ENCODE results near the gene CD86. TPM values are rescaled to one million over a fixed set of nuclear protein-coding genes. Genes with fewer than 3 reads are reported as not detected.

CD86 gene
- total and polyA plus RNA-seq, 4 donors = 1.7 to 4.0 (median 2.6) TPM

DNA sequence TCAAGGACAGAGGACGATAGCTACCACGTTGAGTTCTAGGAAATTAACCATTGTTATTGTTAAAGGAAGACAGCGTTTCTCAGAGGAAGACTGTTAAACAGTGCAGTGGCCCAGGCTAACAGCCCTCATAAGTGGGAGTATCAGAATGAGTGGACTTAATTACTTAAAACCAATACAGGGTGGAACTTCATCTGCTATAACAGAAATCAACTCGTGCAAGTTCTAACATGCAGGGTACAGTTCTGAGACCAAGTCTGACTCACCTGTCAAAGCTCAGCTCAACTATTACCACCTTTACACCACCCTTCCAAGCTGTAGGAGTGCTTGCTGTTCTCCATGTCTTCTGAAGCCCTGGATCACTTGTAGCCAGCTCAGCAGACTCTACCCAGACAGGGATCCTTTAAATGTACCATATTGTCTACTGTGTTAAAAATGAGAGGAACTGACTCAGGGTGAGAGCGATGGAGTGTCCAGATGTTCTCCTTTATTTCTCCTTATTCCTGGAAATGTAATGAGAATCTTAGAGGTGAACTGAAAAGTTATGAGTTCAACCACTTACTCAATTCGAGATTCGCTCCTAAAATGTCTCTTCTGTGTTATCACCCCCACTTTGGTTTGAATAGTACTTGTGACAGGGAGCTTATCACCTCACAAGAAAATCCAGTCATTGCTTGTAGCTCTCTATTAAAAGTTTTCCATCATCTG is 26.5 kb downstream of the CD86 start:
- no peak for DNase-seq (ENCODE audit: low spot score)
- Histone ChIP-seq H3K4me1 (ENCODE audit: control insufficient read depth in 4 of 4, insufficient read depth in 4 of 4, low read length in 3 of 4) (peaks cover 0 to 8% (median 3%) of the 10 kb centered on the region in 4 donors), H3K9ac (ENCODE audit: low read depth in 1 of 2, low read length in 2 of 2) (no peak overlapping the region), H3K4me3 (ENCODE audit: low read depth in 1 of 3, low read length in 3 of 3) (no peak overlapping the region), H3K27me3 (ENCODE audit: control insufficient read depth in 4 of 4, insufficient read depth in 4 of 4, low read length in 3 of 4) (no peaks in the 10 kb centered on the region), H3K9me3 (ENCODE audit: control insufficient read depth in 4 of 4, low read length in 3 of 4) (no peaks in the 10 kb centered on the region), H3K36me3 (ENCODE audit: control insufficient read depth in 4 of 4, insufficient read depth in 3 of 4, low read depth in 1 of 4, low read length in 3 of 4) (no peaks in the 10 kb centered on the region), H3K27ac (ENCODE audit: low read depth in 1 of 2, low read length in 2 of 2) (no peak overlapping the region)
- WGBS = 74% methylated on average over 7 of the region's 7 CpGs
- TF ChIP-seq, protein P1, sequence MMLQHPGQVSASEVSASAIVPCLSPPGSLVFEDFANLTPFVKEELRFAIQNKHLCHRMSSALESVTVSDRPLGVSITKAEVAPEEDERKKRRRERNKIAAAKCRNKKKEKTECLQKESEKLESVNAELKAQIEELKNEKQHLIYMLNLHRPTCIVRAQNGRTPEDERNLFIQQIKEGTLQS (IDR thresholded peaks at IDR 0.05) = no peak
- TF ChIP-seq, protein P2, sequence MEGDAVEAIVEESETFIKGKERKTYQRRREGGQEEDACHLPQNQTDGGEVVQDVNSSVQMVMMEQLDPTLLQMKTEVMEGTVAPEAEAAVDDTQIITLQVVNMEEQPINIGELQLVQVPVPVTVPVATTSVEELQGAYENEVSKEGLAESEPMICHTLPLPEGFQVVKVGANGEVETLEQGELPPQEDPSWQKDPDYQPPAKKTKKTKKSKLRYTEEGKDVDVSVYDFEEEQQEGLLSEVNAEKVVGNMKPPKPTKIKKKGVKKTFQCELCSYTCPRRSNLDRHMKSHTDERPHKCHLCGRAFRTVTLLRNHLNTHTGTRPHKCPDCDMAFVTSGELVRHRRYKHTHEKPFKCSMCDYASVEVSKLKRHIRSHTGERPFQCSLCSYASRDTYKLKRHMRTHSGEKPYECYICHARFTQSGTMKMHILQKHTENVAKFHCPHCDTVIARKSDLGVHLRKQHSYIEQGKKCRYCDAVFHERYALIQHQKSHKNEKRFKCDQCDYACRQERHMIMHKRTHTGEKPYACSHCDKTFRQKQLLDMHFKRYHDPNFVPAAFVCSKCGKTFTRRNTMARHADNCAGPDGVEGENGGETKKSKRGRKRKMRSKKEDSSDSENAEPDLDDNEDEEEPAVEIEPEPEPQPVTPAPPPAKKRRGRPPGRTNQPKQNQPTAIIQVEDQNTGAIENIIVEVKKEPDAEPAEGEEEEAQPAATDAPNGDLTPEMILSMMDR (IDR thresholded peaks at IDR 0.05; ENCODE audit: low read depth, low read length, missing input control) = no peak
- TF ChIP-seq RAD21 (IDR thresholded peaks at IDR 0.05) = no peak
- TF ChIP-seq, protein P3, sequence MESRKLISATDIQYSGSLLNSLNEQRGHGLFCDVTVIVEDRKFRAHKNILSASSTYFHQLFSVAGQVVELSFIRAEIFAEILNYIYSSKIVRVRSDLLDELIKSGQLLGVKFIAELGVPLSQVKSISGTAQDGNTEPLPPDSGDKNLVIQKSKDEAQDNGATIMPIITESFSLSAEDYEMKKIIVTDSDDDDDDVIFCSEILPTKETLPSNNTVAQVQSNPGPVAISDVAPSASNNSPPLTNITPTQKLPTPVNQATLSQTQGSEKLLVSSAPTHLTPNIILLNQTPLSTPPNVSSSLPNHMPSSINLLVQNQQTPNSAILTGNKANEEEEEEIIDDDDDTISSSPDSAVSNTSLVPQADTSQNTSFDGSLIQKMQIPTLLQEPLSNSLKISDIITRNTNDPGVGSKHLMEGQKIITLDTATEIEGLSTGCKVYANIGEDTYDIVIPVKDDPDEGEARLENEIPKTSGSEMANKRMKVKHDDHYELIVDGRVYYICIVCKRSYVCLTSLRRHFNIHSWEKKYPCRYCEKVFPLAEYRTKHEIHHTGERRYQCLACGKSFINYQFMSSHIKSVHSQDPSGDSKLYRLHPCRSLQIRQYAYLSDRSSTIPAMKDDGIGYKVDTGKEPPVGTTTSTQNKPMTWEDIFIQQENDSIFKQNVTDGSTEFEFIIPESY (IDR thresholded peaks at IDR 0.05) = no peak
- no peak for TF ChIP-seq EGR1 (IDR thresholded peaks at IDR 0.05; ENCODE audit: low read depth in 2 of 2)
- TF ChIP-seq HNF4A (conservative IDR thresholded peaks at IDR 0.05) = no peak
- TF ChIP-seq JUND (IDR thresholded peaks at IDR 0.05) = no peak
- no peak for TF ChIP-seq TAF1 (conservative IDR thresholded peaks at IDR 0.05)
- TF ChIP-seq FOXA1 (IDR thresholded peaks at IDR 0.05) = no peak
- TF ChIP-seq FOXA2 (IDR thresholded peaks at IDR 0.05) = no peak
- TF ChIP-seq GABPA (IDR thresholded peaks at IDR 0.05 in 1 of 2, conservative IDR thresholded peaks at IDR 0.05 in 1 of 2) = no peak
- TF ChIP-seq, protein P4, sequence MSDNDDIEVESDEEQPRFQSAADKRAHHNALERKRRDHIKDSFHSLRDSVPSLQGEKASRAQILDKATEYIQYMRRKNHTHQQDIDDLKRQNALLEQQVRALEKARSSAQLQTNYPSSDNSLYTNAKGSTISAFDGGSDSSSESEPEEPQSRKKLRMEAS (IDR thresholded peaks at IDR 0.05) = no peak
- no peak for TF ChIP-seq RXRA (IDR thresholded peaks at IDR 0.05)
- no peak for TF ChIP-seq NR2F2 (IDR thresholded peaks at IDR 0.05)

DNA sequence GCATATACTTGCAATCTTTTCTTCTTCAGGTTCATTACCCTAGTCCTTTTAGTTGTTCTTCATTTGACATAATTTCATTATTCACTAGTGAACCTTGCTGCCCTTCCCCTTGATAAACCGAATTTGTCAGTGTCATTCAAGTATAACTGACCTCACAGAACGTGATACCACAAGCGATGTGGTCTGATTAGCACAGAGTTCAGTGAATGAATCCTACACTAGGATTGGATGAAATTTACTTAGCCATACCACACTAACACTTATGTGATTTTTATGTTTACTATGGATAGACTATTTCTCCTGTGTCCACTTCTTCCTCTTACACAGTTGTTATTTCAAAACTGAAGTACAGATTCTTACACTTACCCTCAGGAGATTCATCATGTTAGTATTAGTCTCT is 27.2 kb downstream of the CD86 start:
- no peaks in the 10 kb centered on the region for H3K27me3 ChIP-seq (ENCODE audit: control insufficient read depth in 4 of 4, insufficient read depth in 4 of 4, low read length in 3 of 4)
- WGBS = 74% methylated on average over 3 of the region's 3 CpGs
- H3K36me3 ChIP-seq (ENCODE audit: control insufficient read depth in 4 of 4, insufficient read depth in 3 of 4, low read depth in 1 of 4, low read length in 3 of 4) = no peaks in the 10 kb centered on the region
- H3K9ac ChIP-seq (ENCODE audit: low read depth in 1 of 2, low read length in 2 of 2) = no peak overlapping the region
- H3K4me3 ChIP-seq (ENCODE audit: low read depth in 1 of 3, low read length in 3 of 3) = no peak overlapping the region
- no peak for DNase-seq (ENCODE audit: low spot score)
- peaks cover 0 to 2% (median 0%) of the 10 kb centered on the region in 4 donors for H3K4me1 ChIP-seq (ENCODE audit: control insufficient read depth in 4 of 4, insufficient read depth in 4 of 4, low read length in 3 of 4)
- H3K27ac ChIP-seq (ENCODE audit: low read depth in 1 of 2, low read length in 2 of 2) = no peak overlapping the region
- TF ChIP-seq FOXA2 (IDR thresholded peaks at IDR 0.05) (no peak), SP1 (IDR thresholded peaks at IDR 0.05) (no peak), EGR1 (IDR thresholded peaks at IDR 0.05; ENCODE audit: low read depth in 2 of 2) (no peak), HNF4G (IDR thresholded peaks at IDR 0.05) (no peak), HNF4A (conservative IDR thresholded peaks at IDR 0.05) (no peak), TAF1 (conservative IDR thresholded peaks at IDR 0.05) (no peak), JUND (IDR thresholded peaks at IDR 0.05) (no peak), FOXA1 (IDR thresholded peaks at IDR 0.05) (no peak), RXRA (IDR thresholded peaks at IDR 0.05) (no peak), GABPA (IDR thresholded peaks at IDR 0.05 in 1 of 2, conservative IDR thresholded peaks at IDR 0.05 in 1 of 2) (no peak), YY1 (IDR thresholded peaks at IDR 0.05) (no peak), NR2F2 (IDR thresholded peaks at IDR 0.05) (no peak)
- TF ChIP-seq, protein P4 (IDR thresholded peaks at IDR 0.05) = no peak
- TF ChIP-seq, protein P2 (IDR thresholded peaks at IDR 0.05; ENCODE audit: low read depth, low read length, missing input control) = no peak
- TF ChIP-seq, protein P1 (IDR thresholded peaks at IDR 0.05) = no peak
- TF ChIP-seq, protein P3 (IDR thresholded peaks at IDR 0.05) = no peak
- H3K9me3 ChIP-seq (ENCODE audit: control insufficient read depth in 4 of 4, low read length in 3 of 4) = no peaks in the 10 kb centered on the region

Measured in liver (tissue), 9 donors.